Activated CD4-positive, alpha-beta T cell treated with anti-CD3 and anti-CD28 coated beads, Interleukin-2, Interleukin-4, amounts not matched to agents 100 ng/mL and 50 ng/mL, durations not matched to agents 16 hours and 8 hours (primary cell): ENCODE data around the gene RIN1.
A peak's percentile ranks its signal among the peaks of the same experiment; 100 is the strongest.
"Not testable (repeated sequence)": the region's sequence is repeated elsewhere in the genome, so short reads cannot be mapped to it uniquely, and the experiment has no call there.

Experiments used
- DNase-seq: peaks from one replicate; pipeline ENCODE4 v3.0.0-alpha.2; 2020; ENCODE audit warnings: low spot score

RIN1 gene

GRCh38 chr11:66359662-66360087, 23.4 kb upstream of the RIN1 start:
- no peak for DNase-seq

- not testable (repeated sequence) for DNase-seq
These were observed 14.5 kb upstream of the RIN1 start for GRCh38 chr11:66350560-66351235.

DNA sequence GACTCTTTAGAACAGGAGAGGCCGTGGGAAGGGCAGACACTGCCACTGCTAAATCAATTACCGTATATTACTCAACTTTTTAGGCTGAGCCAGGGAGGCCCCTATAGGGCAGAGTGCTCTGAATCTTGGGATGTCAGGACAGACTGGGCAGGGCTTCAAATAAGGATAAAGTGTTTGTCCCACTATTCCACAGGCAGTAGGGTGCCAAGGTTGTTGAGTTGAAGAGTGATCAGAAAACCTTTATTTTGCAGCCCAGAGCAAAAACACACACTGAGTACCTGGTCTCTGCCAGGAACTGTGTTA, 12.8 kb upstream of the RIN1 start:
- no peak for DNase-seq

GRCh38 chr11:66347425-66348276, 11.4 kb upstream of the RIN1 start, which contains the start of gene B4GAT1:
Gene B4GAT1, minus strand, starts transcription at chr11:66347629. Its CDS starts 84 bp downstream, at chr11:66347545.
- DNase-seq, result peak; percentile 91

- DNase-seq, result no peak
These were observed 10.5 kb upstream of the RIN1 start for GRCh38 chr11:66346476-66347424.

DNA sequence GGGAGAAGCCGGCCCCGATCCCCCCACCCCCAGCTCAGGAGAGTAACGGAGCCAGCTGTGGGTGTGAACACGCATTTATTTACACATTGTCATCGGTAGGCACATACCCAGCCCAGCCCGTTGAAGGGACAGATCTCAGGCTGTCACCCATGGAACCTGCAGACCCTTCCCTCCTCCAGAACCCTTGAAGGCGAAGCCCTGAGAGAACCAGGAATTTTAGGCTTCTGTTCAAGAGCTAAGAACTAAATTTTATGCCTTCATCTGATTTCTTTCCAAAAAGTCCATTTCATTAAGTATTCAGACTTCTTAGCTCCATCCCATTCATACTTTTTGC, 9.0 kb upstream of the RIN1 start:
- no peak for DNase-seq

DNA sequence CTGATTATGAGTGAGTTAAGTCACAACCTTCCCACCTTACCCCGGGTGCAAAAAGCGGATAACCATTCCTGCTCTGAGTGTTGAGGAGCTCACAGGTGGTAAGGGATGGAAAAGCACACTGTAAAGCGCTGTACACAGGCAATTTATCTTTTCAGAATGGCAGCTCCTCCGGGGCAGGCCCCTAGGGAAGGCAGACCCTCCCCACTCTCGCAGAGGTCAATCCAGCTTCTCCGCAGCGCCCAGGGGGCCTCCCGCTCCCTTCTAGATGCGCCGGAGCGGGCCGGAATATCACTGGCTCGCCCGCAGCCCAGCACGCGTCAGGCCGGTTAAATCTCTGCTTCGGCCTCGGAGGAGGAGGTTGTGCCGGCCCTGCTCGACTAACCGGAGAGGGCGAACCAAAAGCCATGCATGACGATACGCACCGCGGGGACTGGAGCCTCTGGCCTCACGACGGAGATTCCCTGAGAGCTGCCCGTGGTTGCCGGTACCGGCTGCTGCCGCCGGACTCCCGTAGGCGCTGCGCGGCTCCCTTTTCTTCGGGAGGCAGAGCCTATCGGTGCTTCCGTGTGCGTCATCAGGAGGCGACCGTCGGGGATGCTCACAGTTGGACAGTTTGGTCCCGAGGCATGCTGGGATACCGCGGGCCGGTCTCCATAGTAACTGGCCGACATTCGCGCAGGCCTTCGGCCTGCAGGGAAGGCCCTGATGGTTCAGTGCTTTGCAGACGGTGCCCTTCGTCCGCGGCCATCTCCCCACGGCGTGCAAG, 8.5 kb upstream of the RIN1 start, which contains the start of gene BRMS1:
BRMS1 (minus strand) TSS at position 555 of the 766 bp plus-strand sequence. CDS start 2,870 bp downstream, outside the sequence.
- peak; percentile 98 for DNase-seq

- DNase-seq, result no peak
These were observed 6.9 kb upstream of the RIN1 start for GRCh38 chr11:66343176-66343575.

GRCh38 chr11:66341502-66342126, 5.4 kb upstream of the RIN1 start:
- DNase-seq, result no peak

DNA sequence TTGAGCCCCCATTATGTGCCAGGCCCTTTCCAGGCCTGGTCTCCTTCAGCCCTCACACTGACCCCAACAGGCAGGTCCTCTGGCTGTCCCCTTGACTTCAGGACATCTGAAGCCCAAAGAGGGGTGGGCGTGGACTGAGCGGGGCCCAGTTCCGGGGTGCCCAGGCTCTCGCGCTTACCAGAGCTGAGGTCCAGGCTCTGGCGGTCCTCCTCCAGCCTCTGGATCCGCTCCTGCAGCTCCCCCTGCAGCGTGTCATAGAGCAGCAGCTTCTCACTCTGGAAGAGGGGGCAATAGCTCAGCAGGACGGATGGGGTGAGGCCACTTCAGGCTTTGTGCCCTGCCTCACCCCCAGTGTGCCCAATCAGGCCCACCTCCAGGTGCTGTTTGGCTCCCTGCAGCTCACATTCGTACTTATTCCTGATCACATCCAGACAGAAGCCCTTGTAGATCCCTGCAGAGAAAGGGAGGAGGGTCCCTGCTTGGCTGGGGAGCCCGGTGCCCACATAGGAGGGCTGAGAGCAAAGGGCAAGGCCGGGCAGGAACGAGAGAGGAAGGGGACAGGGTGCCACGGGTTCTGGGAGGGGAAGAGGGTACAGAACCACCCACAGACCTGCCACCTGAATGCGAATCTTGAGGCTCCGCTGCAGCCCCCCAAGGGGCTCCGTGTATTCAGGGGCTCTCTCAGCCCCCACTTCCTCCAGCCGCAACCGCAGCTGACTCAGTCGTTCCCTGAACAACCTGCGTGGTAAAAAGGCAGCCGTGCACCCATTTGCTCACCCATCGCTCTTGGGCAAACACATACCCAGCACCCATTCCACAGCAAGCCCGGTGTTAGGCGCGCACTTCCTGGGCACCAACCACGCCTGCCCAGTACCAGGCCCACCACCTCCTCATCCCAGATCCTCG, 4.6 kb upstream of the RIN1 start:
- DNase-seq, result no peak

DNA sequence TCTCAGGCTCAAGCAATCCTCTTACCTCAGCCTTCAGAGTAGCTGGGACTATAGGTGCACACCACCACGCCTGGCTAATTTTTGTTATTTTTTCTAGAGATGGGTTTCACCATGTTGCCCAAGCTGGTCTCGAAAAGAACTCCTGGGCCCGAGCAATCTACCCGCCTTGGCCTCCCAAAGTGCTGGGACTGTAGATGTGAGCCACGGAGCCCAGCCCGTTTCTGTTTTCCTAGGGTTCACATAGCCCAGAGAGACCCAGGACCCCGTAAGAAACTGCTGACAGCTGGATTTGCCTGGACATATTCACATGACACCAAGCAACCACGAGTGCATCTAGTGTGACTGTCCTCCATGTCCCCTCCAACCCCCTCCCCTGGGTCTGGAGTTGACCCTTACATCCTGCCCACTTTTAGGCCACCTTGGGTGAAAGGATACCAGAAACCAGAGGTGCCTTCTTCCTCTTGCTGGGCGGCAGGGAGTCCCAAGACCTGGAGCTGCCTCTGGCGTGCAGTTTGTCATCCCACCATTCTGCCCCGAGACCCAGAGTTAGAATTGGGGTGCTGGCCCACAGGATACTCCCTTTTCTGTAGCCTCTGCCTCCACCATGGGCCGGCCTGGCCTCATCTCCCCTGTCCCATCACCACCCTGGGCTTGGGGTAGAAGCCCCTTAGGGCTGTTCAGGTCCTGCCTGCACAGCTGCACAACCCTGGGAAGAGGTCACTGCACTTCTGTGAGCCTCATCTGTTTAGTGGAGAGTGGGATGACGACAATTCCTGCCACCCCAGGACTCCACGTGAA, 3.7 kb upstream of the RIN1 start:
- no peak for DNase-seq

- no peak for DNase-seq
These were observed 3.0 kb upstream of the RIN1 start for GRCh38 chr11:66339162-66339675.

DNA sequence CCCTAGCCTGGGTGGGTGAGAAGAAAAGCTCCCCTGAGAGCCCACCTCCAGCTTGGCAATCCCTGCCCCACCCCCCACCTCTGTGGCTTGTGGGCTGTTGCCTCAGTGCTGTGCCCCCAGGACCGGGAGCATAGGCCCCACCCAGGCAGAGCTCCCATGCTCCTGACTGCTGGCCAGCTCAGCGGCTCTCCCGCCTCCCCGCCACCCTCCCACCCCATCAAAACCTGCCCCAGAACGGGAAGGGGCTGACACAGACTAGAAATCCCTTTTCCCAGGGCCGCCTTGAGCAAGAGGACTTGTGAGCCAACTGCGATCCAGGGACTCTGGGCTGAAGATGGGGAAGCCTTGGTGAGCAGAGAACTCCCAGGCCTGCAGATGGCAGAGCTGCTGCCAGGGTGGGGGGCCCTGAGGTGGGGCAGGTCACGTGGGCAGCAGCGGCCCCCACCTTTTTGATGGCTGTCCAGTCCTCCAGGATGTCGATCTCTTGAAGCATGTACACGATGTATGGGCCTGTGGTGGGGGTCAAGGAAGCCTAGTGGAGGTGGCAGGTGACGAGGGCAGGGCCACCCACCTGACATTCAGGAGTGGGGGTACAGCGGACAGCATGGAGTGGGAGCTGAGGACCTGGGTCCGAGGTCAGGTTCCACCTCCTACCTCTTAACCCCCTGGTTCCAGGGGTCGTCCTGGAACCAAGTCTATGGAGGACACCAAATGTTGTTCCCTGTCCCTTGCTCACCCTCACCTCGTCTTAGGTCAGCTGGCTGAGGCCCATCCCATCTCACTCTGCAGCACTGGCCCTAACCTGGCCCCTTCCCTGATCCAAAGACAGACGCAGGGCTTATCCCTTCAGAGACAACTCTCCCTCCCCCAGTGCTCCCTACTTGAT, 2.3 kb upstream of the RIN1 start:
- no peak for DNase-seq

- DNase-seq, result no peak
These were observed 1.1 kb upstream of the RIN1 start for GRCh38 chr11:66337103-66337899.

DNA sequence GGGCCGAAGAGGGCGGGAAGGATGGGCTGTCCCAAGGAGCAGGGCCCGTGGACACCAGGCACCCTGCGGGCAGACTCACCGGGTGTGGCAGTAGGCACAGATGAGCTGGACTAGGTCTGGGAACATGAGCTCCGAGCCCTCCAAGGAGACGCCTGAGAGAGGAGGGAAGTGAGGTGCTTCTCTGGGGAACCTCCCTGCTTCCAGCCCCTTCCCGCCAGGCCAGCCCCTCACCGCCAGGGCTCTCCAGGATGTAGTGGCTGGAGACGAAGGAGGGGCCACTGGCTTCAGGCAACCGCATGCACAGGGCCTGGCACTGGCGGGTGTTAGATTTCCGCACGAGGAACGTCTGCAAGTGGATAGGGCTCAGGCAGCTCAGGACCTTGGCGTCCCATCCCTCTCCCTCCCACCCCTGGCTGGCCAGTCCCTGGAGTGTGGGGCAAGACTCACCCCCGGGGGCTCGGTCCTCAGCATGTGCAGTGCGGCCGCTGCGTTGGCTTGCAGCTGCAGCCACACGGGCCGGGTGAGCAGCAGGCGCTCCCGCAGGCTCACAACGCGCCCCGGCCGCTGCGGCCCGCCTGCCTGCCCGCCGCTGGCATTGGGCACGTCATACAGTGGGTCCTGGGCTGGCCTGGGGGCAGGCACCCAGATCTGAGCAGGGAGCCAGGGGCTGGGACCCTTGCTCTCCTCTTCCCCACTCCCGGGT, 552 bp downstream of the RIN1 start:
- no peak for DNase-seq
